Measurements from ENCODE around the gene CDH23.

GRCh38 chr10:71388583-71389310 is 8.0 kb upstream of the CDH23 start:
- no peak for TF ChIP-seq CTCF (IDR thresholded peaks at IDR 0.05)
- TF ChIP-seq POLR2A (IDR thresholded peaks at IDR 0.05; ENCODE audit: low read length) = no peak

All from A549 (cell line).